GM15510 (cell line): ENCODE measurements around the gene WHRN.

Experiments
- POLR2A ChIP-seq: IDR thresholded peaks from 3 replicates; pipeline ENCODE4 v1.6.1; 2011; ENCODE audit warnings: borderline replicate concordance; ENCODE audit not compliant: insufficient read length; ENCODE audit errors: extremely low read depth

WHRN gene

DNA sequence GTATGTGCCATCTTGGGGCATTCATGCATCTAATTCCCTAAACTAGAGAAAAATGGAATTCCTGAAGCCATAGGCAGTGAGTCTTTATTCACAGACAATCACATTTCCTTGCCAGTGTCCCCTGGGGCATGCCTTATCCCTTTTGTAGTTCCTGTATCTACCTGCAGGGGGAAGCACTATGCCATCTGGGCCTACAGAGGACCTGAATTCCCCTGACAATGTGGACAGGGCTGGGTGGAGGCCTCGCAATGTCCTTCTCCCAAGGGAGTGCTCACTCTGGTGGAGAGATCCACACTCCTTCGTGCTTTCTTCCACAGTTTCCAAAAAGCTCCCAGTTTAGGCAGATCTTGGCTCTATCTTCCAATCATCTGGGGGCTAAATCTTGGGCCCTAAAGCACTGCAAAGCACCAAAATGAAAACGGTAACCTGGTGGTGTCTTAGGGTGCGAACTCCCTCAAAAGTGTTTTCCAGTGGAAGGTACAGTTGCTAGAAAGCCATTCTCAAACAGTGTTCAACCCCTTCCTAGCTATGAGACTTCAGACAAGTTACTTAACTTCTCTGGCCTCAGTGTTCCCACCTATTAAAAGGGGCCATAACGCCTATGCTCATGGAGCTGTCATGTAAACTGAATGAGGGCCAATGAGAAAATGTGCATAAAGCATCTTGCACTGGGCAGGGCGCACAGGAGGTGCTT is 17.5 kb downstream of the WHRN start:
- TF ChIP-seq POLR2A, result no peak

DNA sequence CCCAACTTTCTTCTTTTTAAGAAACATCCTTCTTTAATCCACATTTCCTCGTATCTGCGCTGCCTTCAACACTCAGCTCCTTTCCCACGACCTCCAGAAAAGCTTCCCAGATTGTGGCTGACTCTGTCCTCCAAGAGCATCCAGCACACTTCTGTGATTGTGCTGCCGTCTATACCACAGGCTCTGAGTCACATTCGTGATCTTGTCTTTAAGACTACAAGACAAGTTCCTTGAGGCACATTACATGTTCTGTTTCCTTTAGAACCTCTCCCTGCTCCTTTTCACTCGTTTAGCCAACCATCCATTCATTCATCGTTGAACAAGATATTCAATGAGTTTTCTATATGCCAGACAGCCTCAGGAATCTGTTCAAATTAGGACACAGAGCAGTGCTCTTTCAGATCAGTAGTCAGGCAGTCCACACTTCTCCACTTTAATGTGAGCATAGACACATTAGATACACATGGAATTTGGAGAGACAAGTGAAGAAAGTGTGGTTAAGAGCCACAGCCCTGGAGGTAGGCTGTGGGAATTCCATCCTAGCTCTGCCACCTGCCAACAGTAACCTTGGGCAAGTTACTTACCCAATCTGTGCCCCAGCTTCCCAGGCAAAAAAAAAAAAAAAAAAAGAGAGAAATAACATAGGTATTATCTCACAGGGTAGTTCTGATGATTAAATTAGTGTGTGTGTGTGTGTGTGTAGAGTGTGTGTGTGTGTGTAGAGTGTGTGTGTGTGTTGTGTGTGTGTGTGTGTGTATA is 18.9 kb downstream of the WHRN start:
- TF ChIP-seq POLR2A, result no peak

DNA sequence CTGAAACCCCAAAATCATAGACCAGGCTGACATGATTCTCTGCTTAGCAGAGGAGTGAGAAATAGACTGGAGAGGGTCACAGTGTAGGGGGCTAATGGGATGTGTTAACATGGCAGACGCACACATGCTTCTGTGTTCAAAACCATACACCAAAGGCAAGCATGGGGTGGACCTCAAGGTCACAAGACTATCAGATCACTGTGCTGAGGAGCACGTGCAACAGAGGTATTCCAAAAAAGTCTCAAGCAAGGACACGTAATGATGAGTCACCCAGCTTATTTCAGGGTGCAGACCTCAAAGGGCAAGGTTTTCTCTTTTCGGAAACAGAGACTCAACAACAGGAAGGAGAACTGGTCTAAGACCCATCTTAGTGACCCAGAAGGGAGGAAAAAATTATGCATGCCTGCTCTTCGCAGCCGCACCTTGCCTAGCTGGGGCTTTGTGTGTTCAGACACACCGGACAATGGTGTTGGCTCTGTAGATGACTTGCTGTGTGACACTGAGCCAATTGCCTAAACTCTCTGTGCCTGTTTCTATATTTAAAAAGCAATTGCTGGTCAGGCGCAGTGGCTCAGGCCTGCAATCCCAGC is 20.3 kb downstream of the WHRN start:
- TF ChIP-seq POLR2A, result no peak

DNA sequence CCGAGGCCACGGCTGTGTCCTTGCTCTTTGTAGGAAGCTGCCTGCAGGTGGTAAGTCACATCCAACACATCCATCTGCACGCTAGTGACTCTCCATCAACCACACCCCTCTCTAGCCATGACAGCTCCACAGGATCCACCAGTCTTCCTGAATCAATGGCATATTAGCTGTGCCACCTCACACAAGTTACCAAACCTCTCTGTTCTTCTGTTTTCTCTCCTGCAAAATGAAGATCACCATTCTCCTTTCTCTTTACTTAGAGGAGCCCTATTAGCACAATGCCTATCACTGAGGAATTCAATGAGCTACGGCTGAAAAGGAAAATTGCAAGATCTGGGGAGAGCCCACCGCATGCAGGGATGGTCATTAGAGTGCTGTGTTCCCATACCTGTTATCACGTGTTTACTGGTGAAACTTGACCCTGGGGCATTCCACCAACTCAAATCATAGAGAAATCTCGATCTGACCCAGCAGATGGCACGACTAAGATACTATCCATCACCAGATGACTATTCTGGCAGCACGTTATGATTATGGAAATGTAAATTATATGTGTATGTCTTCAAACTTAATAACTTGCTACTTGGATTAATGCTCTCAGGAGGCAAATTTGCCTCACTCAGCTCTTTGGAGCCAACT is 20.9 kb downstream of the WHRN start:
- no peak for TF ChIP-seq POLR2A

DNA sequence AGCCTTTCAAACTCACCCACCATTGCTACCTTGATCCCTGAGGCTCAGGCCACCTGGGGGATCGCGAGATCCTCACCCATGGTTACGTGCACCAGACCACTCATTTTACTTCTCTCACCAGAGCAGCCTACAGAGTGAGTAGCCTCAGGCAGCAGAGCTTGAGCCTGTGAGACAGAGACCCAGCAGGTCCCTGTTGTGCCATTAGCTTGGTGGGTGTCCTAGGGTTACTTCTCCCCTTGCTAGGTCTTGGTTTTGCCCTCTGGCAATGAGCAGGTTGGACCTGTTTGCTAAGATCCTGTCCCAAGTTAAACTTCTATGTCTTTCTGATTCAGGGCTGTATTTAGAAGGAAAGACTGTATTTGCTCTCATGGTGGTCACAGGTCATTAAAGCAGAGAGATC is 21.8 kb downstream of the WHRN start:
- no peak for TF ChIP-seq POLR2A

DNA sequence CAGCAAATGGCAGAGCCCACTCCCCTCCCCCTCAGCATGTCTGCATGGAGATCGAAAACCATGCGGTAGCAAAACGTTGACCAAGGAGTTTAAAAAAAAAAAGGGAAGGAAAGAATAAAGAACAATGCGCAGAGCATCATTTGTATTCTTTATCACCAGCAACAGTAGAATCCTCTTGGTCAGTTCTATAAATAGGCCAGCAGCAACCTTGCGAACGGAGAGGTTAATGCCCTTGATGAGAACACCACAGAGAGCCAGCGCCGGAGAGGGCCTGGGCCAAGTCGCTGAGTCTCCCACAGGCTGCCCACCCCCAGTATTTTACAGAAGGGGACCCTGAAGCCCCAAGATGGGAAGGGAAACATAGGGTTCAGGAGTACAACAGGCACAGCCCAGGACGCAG is 22.7 kb downstream of the WHRN start:
- no peak for TF ChIP-seq POLR2A

DNA sequence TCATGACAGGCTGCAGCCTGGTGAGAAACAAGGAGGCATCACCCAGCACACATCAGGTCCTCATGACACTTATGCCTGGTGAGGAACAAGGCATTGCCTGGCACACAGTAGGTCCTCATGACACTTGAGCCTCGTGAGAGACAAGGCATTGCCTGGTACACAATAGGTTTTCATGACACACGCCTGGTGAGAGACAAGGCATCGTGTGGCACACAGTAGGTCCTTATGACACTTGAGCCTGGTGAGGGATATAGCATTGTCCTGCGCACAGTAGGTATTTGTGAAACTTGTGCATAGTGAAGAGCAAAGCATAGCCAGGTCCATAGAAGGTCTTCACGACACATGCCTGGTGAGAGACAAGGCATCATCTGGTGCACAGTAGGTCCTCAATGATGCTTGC is 23.5 kb downstream of the WHRN start:
- TF ChIP-seq POLR2A, result no peak

DNA sequence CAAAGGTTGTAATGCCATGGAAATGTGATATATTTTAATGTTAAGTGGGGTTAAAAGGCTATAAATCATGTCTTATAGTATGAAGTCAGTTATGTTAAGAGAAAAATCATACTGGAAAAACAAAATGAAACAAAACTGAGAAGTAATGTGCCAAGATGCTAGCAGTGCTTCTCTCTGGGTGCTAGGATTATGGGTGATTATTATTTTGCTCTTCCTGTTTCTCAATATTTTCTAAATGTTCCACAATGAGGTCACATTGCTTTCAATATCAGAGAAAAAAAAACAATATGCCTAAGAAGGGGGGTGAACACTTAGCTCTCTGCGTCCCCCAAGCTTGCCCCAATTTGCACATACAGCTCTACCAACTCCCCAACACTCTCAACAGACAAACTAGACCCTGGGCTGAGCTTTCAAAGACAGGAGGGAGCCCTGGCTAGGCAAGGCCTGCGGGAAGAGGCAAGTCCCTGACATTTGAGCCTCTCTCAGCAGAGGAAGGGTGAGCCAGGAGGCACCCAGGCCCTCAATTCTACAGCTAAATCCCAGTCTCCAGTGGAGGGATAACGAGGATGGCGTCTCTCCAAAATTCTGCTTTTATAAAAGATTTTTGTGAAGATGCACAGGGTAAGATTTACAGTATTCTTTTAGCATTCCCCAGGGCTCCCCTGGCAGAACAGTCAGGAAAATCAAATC is 24.4 kb downstream of the WHRN start:
- no peak for TF ChIP-seq POLR2A

DNA sequence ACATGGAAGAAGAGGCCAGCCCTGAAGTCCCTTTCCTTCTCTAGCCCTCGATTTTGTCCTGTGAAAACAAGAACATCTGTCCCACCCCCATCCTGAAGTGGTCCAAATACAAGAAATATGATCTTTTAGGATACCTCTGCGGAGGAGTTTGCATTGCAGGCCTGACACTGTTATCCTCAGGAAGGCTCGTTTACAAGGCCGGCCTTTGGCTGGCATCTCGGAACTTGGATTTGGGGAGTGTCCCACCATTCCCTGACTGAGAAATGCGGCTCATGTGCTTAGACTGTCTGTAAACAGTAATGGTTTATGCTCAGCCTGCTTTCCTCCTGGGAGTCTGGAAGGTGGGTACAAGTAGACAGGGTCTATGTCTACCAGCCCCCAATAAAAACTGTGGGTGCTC is 26.4 kb downstream of the WHRN start:
- no peak for TF ChIP-seq POLR2A

DNA sequence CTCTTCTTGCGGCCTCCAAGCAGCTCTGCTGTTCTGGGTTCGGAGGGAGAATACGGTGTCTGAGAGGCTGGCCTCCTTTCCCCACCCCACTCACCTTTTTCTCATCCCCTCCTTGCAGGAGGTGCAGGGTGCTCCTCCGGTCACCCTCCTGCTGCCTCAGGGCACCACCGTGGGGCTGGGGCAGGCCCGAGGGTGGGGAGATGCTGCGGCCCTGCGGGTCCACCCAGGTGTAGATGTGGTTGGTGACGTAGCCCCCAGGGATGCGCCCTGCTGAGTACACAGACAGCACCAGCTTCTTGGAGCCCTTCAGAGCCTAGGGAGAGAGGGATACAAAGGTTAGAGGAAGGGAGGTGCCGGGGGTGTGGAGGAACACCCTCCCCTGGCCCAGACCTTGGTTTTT is 26.8 kb downstream of the WHRN start:
- TF ChIP-seq POLR2A, result no peak

DNA sequence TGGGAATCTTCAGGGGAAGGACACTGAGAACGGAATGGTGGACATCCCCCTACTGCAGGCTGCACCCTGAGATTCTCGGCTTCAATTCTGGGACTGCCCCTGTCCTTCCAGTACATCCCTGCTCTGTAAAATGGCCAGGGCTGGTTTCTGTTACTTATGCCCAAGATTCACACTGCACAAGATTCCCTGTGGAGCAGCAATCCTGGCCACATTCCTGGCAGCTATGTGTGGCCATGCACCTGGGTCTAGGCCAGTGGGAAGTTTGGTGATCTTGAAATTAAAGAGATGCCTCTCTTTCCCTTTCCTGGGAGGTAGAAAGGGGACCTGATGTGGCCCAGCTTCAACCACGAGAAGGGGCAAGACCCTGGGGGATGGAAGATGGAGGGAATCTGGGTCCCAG is 27.6 kb downstream of the WHRN start:
- TF ChIP-seq POLR2A, result no peak

DNA sequence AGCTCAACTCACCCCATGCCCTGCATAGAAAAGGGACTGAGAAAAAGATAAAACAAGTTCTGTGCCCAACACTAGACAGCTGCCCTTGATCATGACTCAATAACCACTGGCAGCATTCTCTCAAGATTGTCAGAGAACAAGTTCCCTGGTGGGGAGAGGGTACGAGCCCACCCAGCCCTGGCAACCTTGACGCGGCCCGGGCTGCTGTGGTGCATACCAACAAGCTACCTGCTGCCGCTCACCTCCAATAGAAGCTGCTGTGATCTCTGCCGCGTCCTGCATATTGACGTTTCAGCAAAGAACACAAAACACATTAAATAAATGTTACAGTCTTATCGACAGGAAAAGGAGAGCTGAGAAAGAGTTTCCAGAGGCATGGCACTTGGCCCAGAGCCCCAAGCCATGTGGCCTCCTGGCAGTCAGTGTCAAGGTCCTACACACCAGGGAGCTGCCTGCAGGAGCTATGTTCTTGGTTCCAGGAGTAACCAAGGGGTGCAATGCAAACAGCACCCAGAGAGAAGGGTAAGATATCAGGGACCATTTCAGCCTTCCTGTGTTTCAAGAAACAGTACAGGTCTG is 28.3 kb downstream of the WHRN start:
- no peak for TF ChIP-seq POLR2A

DNA sequence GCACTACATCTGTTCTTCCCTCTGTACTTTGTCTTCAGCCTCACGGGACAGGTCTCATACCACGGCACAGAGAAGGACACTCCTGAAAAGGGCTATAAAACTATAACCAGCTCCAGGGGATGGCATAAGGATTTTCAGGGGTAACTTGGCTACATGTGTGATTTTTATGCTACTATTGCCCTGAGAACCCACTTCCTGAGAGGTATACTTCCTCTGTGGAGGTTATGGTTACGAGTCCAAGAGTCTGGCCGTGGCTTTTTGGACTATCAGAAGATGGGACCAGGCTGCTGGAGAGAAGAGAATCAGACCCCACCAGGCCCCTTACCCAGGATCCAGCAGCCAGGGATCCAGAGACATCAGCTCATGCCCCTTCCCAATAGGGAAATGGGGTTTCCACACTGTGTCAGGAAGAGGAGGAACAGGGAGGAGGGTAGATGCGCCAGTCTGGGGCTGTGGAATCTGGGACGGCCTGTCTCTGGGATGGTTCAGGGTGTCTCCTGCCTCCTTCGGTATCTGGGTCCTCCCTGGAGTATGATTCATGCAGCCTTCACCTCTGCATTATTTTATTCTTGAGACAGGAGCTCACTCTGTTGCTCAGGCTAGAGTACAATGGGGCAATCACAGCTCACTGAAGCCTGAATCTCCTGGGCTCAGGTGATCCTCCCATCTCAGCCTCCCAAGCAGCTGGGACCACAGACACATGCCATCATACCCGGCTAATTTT is 29.7 kb downstream of the WHRN start:
- no peak for TF ChIP-seq POLR2A

DNA sequence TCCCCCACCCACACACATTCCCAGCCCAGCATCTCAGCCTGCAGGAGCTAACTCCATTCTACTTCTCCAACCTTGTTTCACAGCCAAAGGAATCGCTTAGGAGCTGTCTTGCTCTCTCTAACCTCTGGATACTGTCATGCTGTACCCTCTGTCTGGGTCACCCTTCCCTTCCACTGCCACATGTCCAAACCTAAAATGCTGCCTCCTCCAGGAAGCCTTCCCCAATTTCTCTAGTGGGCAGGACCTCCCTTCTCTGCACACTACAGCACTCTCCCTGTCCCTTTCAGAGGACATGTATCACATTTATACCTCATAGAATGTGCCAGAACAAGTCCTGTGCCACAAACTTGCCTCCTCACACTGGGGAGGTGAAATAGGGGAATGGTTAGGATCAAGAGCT is 30.8 kb downstream of the WHRN start:
- no peak for TF ChIP-seq POLR2A
